Lower lobe of right lung (tissue), 2 donors: ENCODE measurements around the gene KCNE2. TPM values are rescaled to one million over a fixed set of nuclear protein-coding genes. Genes with fewer than 3 reads are reported as not detected.

Experiments used
- ATAC-seq, 2 donors: fragments of 200-7000 bp; cut with Tn5 transposase; one replicate each; pipeline ENCODE4 v1.9.1; 2020 to 2022; ENCODE audit warnings: mild to moderate bottlenecking in 2 of 2, moderate library complexity in 2 of 2
- DNase-seq: peaks from one replicate; pipeline ENCODE4 v3.0.0-alpha.2; 2020
- H3K27ac ChIP-seq: fragments of 200-600 bp; one replicate; pipeline ENCODE4 v1.8.0; 2022
- H3K27me3 ChIP-seq: fragments of 200-600 bp; one replicate; pipeline ENCODE4 v1.8.0; 2022; ENCODE audit warnings: low read depth
- H3K36me3 ChIP-seq: fragments of 200-600 bp; one replicate; pipeline ENCODE4 v1.8.0; 2022; ENCODE audit warnings: mild to moderate bottlenecking
- H3K4me1 ChIP-seq: fragments of 200-600 bp; one replicate; pipeline ENCODE4 v1.8.0; 2022
- H3K4me3 ChIP-seq: fragments of 200-600 bp; one replicate; pipeline ENCODE4 v1.8.0; 2022; ENCODE audit warnings: mild to moderate bottlenecking
- H3K9me3 ChIP-seq: fragments of 200-600 bp; one replicate; pipeline ENCODE4 v1.8.0; 2022
- intact Hi-C: fragments of 100-400 bp; cut with DNase I; formaldehyde crosslinking; loops from one replicate; pipeline ENCODE4 v1.11.0; 2022
- total RNA-seq: library from RNA; stranded (reverse); fragmentation: NEBNext Ultra II Directional; extraction: Animal tissue kit (Norgen Biotek cat#: 25700); gene quantifications from one replicate; pipeline ENCODE4 v1.2.1, GENCODE V29; 2021
- TF ChIP-seq, protein P1 (sequence below): fragments of 200-600 bp; IDR thresholded peaks from one replicate; pipeline ENCODE4 v1.8.0; 2022; ENCODE audit warnings: antibody characterized with exemption, mild to moderate bottlenecking
- donor health status: DM: no; HTN: yes; CAD: no; lungs with severe emphysema.

The KCNE2 gene
- total RNA-seq, 1 donor from 2014 or later = not detected

DNA sequence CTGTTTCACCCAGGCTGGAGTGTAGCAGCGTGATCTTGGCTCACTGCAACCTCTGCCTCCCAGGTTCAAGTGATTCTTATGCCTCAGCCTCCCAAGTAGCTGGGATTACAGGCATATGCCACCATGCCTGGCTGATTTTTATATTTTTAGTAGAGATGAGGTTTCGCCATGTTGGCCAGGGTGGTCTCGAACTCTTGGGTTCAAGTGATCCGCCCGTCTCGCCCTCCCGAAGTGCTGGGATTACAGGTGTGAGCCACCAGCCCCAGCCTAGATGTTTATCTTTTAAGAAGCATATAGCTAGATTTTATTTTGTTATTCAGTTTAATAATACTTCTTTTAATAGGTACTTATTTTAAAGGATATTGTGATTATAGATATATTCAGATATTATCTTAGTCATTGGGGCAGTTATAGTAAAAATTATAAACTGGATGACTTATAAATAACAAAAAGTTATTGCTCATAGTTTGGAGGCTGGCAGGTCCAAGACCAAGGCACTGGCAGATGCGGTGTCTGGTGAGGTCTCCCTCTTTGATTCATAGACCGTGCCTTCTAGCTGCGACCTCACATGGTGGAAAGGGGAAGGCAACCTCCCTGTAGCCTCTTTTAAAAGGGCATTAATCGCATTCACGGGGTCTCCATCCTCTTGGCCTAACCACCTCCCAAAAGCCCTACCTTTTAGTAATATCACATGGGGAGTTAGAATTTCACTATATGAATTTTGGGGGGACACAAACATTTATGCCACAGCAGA, 3.1 kb upstream of the KCNE2 start:
- Histone ChIP-seq H3K4me3 (no peak overlapping the region), H3K36me3 (no peaks in the 10 kb centered on the region), H3K27ac (no peak overlapping the region), H3K9me3 (no peaks in the 10 kb centered on the region), H3K27me3 (peaks cover 4% of the 10 kb centered on the region), H3K4me1 (peaks cover 7% of the 10 kb centered on the region)
- ATAC-seq (no peak), DNase-seq (no peak)
- TF ChIP-seq, protein P1, sequence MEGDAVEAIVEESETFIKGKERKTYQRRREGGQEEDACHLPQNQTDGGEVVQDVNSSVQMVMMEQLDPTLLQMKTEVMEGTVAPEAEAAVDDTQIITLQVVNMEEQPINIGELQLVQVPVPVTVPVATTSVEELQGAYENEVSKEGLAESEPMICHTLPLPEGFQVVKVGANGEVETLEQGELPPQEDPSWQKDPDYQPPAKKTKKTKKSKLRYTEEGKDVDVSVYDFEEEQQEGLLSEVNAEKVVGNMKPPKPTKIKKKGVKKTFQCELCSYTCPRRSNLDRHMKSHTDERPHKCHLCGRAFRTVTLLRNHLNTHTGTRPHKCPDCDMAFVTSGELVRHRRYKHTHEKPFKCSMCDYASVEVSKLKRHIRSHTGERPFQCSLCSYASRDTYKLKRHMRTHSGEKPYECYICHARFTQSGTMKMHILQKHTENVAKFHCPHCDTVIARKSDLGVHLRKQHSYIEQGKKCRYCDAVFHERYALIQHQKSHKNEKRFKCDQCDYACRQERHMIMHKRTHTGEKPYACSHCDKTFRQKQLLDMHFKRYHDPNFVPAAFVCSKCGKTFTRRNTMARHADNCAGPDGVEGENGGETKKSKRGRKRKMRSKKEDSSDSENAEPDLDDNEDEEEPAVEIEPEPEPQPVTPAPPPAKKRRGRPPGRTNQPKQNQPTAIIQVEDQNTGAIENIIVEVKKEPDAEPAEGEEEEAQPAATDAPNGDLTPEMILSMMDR = no peak
- intact Hi-C loops = no loop called here

DNA sequence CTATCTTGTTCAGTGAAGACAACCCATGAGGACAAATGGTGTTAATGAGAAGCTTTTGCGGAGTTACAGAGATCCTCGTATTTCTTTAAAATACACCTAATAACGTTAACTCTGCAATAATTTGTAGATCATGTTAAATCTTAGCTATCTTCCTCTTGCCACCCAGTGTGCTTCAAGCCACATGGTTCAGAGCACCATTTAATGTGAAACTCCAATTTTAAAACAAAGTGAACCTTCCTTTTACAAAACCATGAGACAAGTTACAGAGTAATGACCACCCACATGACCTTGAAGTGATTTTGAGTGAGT, 1.7 kb upstream of the KCNE2 start:
- H3K36me3 ChIP-seq = no peaks in the 10 kb centered on the region
- H3K9me3 ChIP-seq = no peaks in the 10 kb centered on the region
- ATAC-seq (no peak), DNase-seq (no peak)
- H3K27me3 ChIP-seq = peaks cover 4% of the 10 kb centered on the region
- no peak overlapping the region for H3K4me3 ChIP-seq
- peaks cover 7% of the 10 kb centered on the region for H3K4me1 ChIP-seq
- TF ChIP-seq, protein P1 = no peak
- intact Hi-C loops = no loop called here
- no peak overlapping the region for H3K27ac ChIP-seq

DNA sequence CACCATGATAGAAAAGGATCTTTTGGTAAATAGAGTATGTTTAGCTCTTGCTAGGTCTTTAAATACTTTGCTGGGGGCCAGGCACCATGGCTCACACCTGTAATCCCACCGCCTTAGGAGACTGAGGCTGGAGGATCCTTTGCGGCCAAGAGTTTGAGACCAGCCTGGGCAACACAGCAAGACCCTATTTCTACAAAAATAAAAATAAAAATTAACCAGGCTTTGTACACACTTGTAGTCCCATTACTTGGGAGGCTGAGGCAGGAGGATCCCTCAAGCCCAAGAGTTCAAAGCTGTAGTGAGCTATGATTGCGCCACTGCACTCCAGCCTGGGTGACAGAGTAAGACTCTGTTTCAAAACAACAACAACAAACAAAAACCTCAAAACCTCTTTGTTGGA, 1.1 kb upstream of the KCNE2 start:
- Histone ChIP-seq H3K27ac (no peak overlapping the region), H3K9me3 (no peaks in the 10 kb centered on the region), H3K36me3 (no peaks in the 10 kb centered on the region), H3K4me3 (no peak overlapping the region), H3K4me1 (peaks cover 7% of the 10 kb centered on the region), H3K27me3 (peaks cover 4% of the 10 kb centered on the region)
- DNase-seq = no peak
- TF ChIP-seq, protein P1 = no peak
- no peak for ATAC-seq
- intact Hi-C loops = no loop called here

DNA sequence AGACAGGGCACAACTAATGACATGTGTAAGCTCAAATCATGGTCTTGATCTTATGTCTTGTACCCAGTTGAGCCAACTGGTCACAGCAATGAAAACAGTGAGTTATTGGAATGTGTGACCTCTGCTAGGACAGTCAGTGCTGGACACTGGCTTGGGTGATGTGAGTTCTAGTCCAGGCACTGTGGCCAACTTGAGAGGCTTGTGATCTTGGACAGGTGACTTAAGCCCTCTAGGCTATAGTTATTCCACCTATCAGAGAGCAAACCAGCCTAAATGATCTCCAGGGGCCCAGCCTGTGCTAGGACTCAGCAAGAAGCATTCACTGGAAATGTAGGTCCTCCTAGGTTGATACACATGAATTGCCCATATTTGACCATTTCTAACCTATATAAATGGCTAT, 1.1 kb downstream of the KCNE2 start:
- DNase-seq (no peak), ATAC-seq (no peak)
- Histone ChIP-seq H3K4me1 (peaks cover 7% of the 10 kb centered on the region), H3K27ac (no peak overlapping the region), H3K9me3 (no peaks in the 10 kb centered on the region), H3K27me3 (peaks cover 4% of the 10 kb centered on the region), H3K36me3 (no peaks in the 10 kb centered on the region), H3K4me3 (no peak overlapping the region)
- TF ChIP-seq, protein P1 = no peak
- intact Hi-C loops = no loop called here

DNA sequence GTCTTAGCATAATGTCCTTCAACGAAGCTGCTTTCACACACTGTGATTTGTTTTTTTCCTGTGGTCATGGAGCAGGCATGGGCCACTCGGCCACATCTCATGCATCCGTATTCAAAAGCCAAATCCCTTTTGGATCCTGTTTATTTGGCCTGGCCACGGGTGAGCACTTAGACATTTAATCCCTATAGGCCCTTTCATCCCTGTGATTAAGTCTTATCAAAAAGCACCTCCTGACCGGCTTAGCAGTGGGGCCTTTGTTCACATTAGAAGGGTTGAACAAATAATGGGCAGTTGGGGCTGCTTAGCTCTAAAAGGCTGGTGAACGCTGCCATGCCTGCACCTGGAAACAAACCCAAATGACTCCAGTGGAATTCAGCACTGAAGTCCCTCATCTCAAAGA, 2.0 kb downstream of the KCNE2 start:
- TF ChIP-seq, protein P1 = no peak
- intact Hi-C loops = no loop called here
- Histone ChIP-seq H3K27me3 (peaks cover 4% of the 10 kb centered on the region), H3K4me1 (peaks cover 7% of the 10 kb centered on the region), H3K9me3 (no peaks in the 10 kb centered on the region), H3K4me3 (no peak overlapping the region), H3K27ac (no peak overlapping the region), H3K36me3 (no peaks in the 10 kb centered on the region)
- DNase-seq (no peak), ATAC-seq (no peak)
